Upper lobe of left lung (tissue), 6 donors: ENCODE measurements around the gene SPPL3. TPM values are rescaled to one million over a fixed set of nuclear protein-coding genes. Genes with fewer than 3 reads are reported as not detected.

Experiments used
- ATAC-seq, 2 donors: fragments of 200-7000 bp; cut with Tn5 transposase; one replicate each; pipeline ENCODE4 v1.9.1; 2022; ENCODE audit warnings: mild to moderate bottlenecking in 2 of 2, moderate library complexity in 2 of 2; ENCODE audit not compliant: low FRiP score in 2 of 2
- DNase-seq, 2 donors: peaks; one replicate each; pipeline ENCODE4 v3.0.0-alpha.2; 2019 to 2020
- H3K27ac ChIP-seq, 4 donors: fragments of 200-600 bp; sonication (generic); one replicate each; pipeline ENCODE4 v1.5.1; 2016 to 2019
- H3K27me3 ChIP-seq, 4 donors: fragments of 200-600 bp; sonication (generic); one replicate each; pipeline ENCODE4 v1.5.1; 2017 to 2019
- H3K36me3 ChIP-seq, 4 donors: fragments of 200-600 bp; sonication (generic); one replicate each; pipeline ENCODE4 v1.5.1; 2016 to 2019
- H3K4me1 ChIP-seq, 4 donors: fragments of 200-600 bp; sonication (generic); one replicate each; pipeline ENCODE4 v1.5.1; 2018 to 2019
- H3K4me3 ChIP-seq, 4 donors: fragments of 200-600 bp; sonication (generic); one replicate each; pipeline ENCODE4 v1.5.1; 2017 to 2019; ENCODE audit warnings: mild to moderate bottlenecking in 2 of 4, moderate library complexity in 1 of 4
- H3K9me3 ChIP-seq, 4 donors: fragments of 200-600 bp; sonication (generic); one replicate each; pipeline ENCODE4 v1.5.1; 2018 to 2019
- CTCF ChIP-seq, 6 experiments: fragments of 450-650 bp in 4 of 6; fragments of 200-600 bp in 2 of 6; sonication (generic) in 2 of 6; IDR thresholded peaks; one replicate each; pipeline ENCODE4 v1.5.1; 2016 to 2019; ENCODE audit warnings: antibody characterized with exemption in 6 of 6
- EP300 ChIP-seq, 4 donors: sonication (generic); formaldehyde crosslinking; IDR thresholded peaks; one replicate each; pipeline ENCODE4 v1.5.1; 2017; ENCODE audit warnings: antibody characterized with exemption in 4 of 4, control low read depth in 2 of 4
- POLR2A ChIP-seq, 4 donors: fragments of 450-650 bp; IDR thresholded peaks; one replicate each; pipeline ENCODE4 v1.5.1; 2016 to 2017; ENCODE audit warnings: antibody characterized with exemption in 4 of 4, mild to moderate bottlenecking in 2 of 4
- POLR2AphosphoS5 ChIP-seq, 2 donors: sonication (generic); formaldehyde crosslinking; IDR thresholded peaks; one replicate each; pipeline ENCODE4 v1.5.1; 2017; ENCODE audit warnings: antibody characterized with exemption in 2 of 2
- WGBS, 2 donors: methylation state at CpG; one replicate each; pipeline ENCODE4 v1.1.5; 2017 to 2018; 5-methylcytosine and 5-hydroxymethylcytosine counted together
- total RNA-seq, 6 donors: library from RNA; depleted of rRNA in 4 of 6; stranded (reverse); fragments of >200 nt in 4 of 6; gene quantifications; one replicate each; pipeline versions ENCODE4 v1.1.0 to v1.2.1, GENCODE V29; 2016 to 2021
- donor health status: DM: no; HTN: no; CAD: no; lungs with moderate emphysema.
- donor health status: DM: no; HTN: yes; CAD: no; lungs with severe emphysema.

SPPL3 gene
- total RNA-seq, 6 donors from 2014 or later, result 17.8 to 44.3 (median 23.2) TPM

GRCh38 chr12:120787889-120788288 is 116.3 kb downstream of the SPPL3 start:
- ATAC-seq, result no peak
- no peak overlapping the region for H3K4me3 ChIP-seq
- 97 to 98% methylated on average over 3 of the region's 3 CpGs for WGBS, 2 donors
- no peak overlapping the region for H3K27ac ChIP-seq
- H3K9me3 ChIP-seq, result no peaks in the 10 kb centered on the region
- no peaks in the 10 kb centered on the region for H3K27me3 ChIP-seq
- DNase-seq, result no peak
- no peak for TF ChIP-seq EP300 (IDR thresholded peaks at IDR 0.05)
- no peak for TF ChIP-seq POLR2AphosphoS5 (IDR thresholded peaks at IDR 0.05)
- TF ChIP-seq CTCF (IDR thresholded peaks at IDR 0.05), result no peak
- no peak for TF ChIP-seq POLR2A (IDR thresholded peaks at IDR 0.05)
- peaks cover 5 to 16% (median 7%) of the 10 kb centered on the region in 4 donors for H3K4me1 ChIP-seq
- H3K36me3 ChIP-seq, result peaks cover 0 to 18% (median 3%) of the 10 kb centered on the region in 4 donors

- Histone ChIP-seq H3K27ac (peak overlapping the region in 1 of 4 donors; percentile 81), H3K36me3 (peaks cover 0 to 37% (median 12%) of the 10 kb centered on the region in 4 donors), H3K9me3 (no peaks in the 10 kb centered on the region), H3K4me3 (no peak overlapping the region), H3K27me3 (no peaks in the 10 kb centered on the region), H3K4me1 (peaks cover 7 to 12% (median 9%) of the 10 kb centered on the region in 4 donors)
- TF ChIP-seq POLR2A (IDR thresholded peaks at IDR 0.05) (no peak), EP300 (IDR thresholded peaks at IDR 0.05) (no peak), CTCF (IDR thresholded peaks at IDR 0.05) (no peak), POLR2AphosphoS5 (IDR thresholded peaks at IDR 0.05) (no peak)
- 98 to 99% methylated on average over 3 of the region's 3 CpGs for WGBS, 2 donors
- DNase-seq (no peak), ATAC-seq (no peak)
Observed at GRCh38 chr12:120784804-120785203, 119.4 kb downstream of the SPPL3 start.

- H3K27me3 ChIP-seq, result no peaks in the 10 kb centered on the region
- 56 to 65% methylated on average over 6 of the region's 6 CpGs for WGBS, 2 donors
- H3K4me3 ChIP-seq, result peak overlapping the region in 1 of 4 donors; percentile 15
- TF ChIP-seq POLR2A (IDR thresholded peaks at IDR 0.05) (no peak), POLR2AphosphoS5 (IDR thresholded peaks at IDR 0.05) (peak in 1 of 2 donors; percentile 62), EP300 (IDR thresholded peaks at IDR 0.05) (peak in 2 of 4 donors; percentile 33 to 42), CTCF (IDR thresholded peaks at IDR 0.05) (no peak)
- peak overlapping the region in 3 of 4 donors; percentile 13 to 81 (median 54) for H3K27ac ChIP-seq
- no peak for ATAC-seq
- H3K9me3 ChIP-seq, result no peaks in the 10 kb centered on the region
- peaks cover 0 to 44% (median 13%) of the 10 kb centered on the region in 4 donors for H3K36me3 ChIP-seq
- H3K4me1 ChIP-seq, result peaks cover 7 to 12% (median 9%) of the 10 kb centered on the region in 4 donors
- DNase-seq, result no peak
Observed at GRCh38 chr12:120783197-120783596, 121.0 kb downstream of the SPPL3 start.

GRCh38 chr12:120775862-120776552 is 128.2 kb downstream of the SPPL3 start:
- no peak overlapping the region for H3K4me3 ChIP-seq
- no peaks in the 10 kb centered on the region for H3K9me3 ChIP-seq
- WGBS, 2 donors, result 77 to 82% methylated on average over 7 of the region's 7 CpGs
- peak in 2 of 6 experiments; percentile 30 to 32 for TF ChIP-seq CTCF (IDR thresholded peaks at IDR 0.05)
- no peak for TF ChIP-seq POLR2A (IDR thresholded peaks at IDR 0.05)
- peaks cover 0 to 29% (median 2%) of the 10 kb centered on the region in 4 donors for H3K36me3 ChIP-seq
- no peak for DNase-seq
- no peak for ATAC-seq
- peaks cover 0 to 17% (median 14%) of the 10 kb centered on the region in 4 donors for H3K4me1 ChIP-seq
- H3K27ac ChIP-seq, result peak overlapping the region in 1 of 4 donors; percentile 23
- no peaks in the 10 kb centered on the region for H3K27me3 ChIP-seq
